ENCODE data around the gene TPRG1L. TPM values are rescaled to one million over a fixed set of nuclear protein-coding genes. Genes with fewer than 3 reads are reported as not detected.

TPRG1L gene
- total and polyA plus RNA-seq, 4 donors, result 24.1 to 46.6 (median 32.9) TPM

- H3K27ac ChIP-seq (ENCODE audit: low read depth in 1 of 2, low read length in 1 of 2), result no peak overlapping the region
- no peak for TF ChIP-seq CTCF (IDR thresholded peaks at IDR 0.05; ENCODE audit: control extremely low read depth, extremely low read depth)
- no peaks in the 10 kb centered on the region for H3K36me3 ChIP-seq (ENCODE audit: control insufficient read depth in 4 of 4, insufficient read depth in 4 of 4, low read length in 4 of 4)
- no peaks in the 10 kb centered on the region for H3K4me1 ChIP-seq (ENCODE audit: control insufficient read depth in 5 of 5, insufficient read depth in 5 of 5, low read length in 5 of 5)
- peaks cover 0 to 9% (median 0%) of the 10 kb centered on the region in 3 donors for H3K27me3 ChIP-seq (ENCODE audit: control insufficient read depth in 3 of 3, insufficient read depth in 3 of 3, low read length in 2 of 3)
- peaks cover 0 to 2% (median 0%) of the 10 kb centered on the region in 4 donors for H3K9me3 ChIP-seq (ENCODE audit: control insufficient read depth in 4 of 4, insufficient read depth in 3 of 4, low read length in 3 of 4)
- no peak overlapping the region for H3K4me3 ChIP-seq
- ATAC-seq (ENCODE audit: insufficient read depth, low FRiP score), result no peak
- DNase-seq, result no peak
- 90 to 91% methylated on average over 16 of the region's 16 CpGs for WGBS, 2 donors
- H3K9ac ChIP-seq (ENCODE audit: insufficient read depth in 1 of 2, low read length in 2 of 2), result no peak overlapping the region
Observed at GRCh38 chr1:3662080-3662671, 37.4 kb downstream of the TPRG1L start.

GRCh38 chr1:3663999-3664699 lies 39.3 kb downstream of the TPRG1L start:
- no peak overlapping the region for H3K9ac ChIP-seq (ENCODE audit: insufficient read depth in 1 of 2, low read length in 2 of 2)
- H3K9me3 ChIP-seq (ENCODE audit: control insufficient read depth in 4 of 4, insufficient read depth in 3 of 4, low read length in 3 of 4), result no peaks in the 10 kb centered on the region
- TF ChIP-seq CTCF (IDR thresholded peaks at IDR 0.05; ENCODE audit: control extremely low read depth, extremely low read depth), result no peak
- DNase-seq (no peak), ATAC-seq (ENCODE audit: insufficient read depth, low FRiP score) (no peak)
- 69 to 78% methylated on average over 14 of the region's 14 CpGs for WGBS, 2 donors
- peaks cover 0 to 2% (median 0%) of the 10 kb centered on the region in 3 donors for H3K27me3 ChIP-seq (ENCODE audit: control insufficient read depth in 3 of 3, insufficient read depth in 3 of 3, low read length in 2 of 3)
- H3K4me3 ChIP-seq, result no peak overlapping the region
- no peak overlapping the region for H3K27ac ChIP-seq (ENCODE audit: low read depth in 1 of 2, low read length in 1 of 2)
- H3K4me1 ChIP-seq (ENCODE audit: control insufficient read depth in 5 of 5, insufficient read depth in 5 of 5, low read length in 5 of 5), result peaks cover 0 to 8% (median 0%) of the 10 kb centered on the region in 5 donors
- H3K36me3 ChIP-seq (ENCODE audit: control insufficient read depth in 4 of 4, insufficient read depth in 4 of 4, low read length in 4 of 4), result no peaks in the 10 kb centered on the region

- no peaks in the 10 kb centered on the region for H3K36me3 ChIP-seq (ENCODE audit: control insufficient read depth in 4 of 4, insufficient read depth in 4 of 4, low read length in 4 of 4)
- H3K4me1 ChIP-seq (ENCODE audit: control insufficient read depth in 5 of 5, insufficient read depth in 5 of 5, low read length in 5 of 5), result peaks cover 0 to 8% (median 3%) of the 10 kb centered on the region in 5 donors
- DNase-seq, result no peak
- ATAC-seq (ENCODE audit: insufficient read depth, low FRiP score), result no peak
- WGBS, 2 donors, result 86 to 92% methylated on average over 14 of the region's 14 CpGs
- no peak for TF ChIP-seq CTCF (IDR thresholded peaks at IDR 0.05; ENCODE audit: control extremely low read depth, extremely low read depth)
- no peak overlapping the region for H3K9ac ChIP-seq (ENCODE audit: insufficient read depth in 1 of 2, low read length in 2 of 2)
- peaks cover 0 to 7% (median 0%) of the 10 kb centered on the region in 3 donors for H3K27me3 ChIP-seq (ENCODE audit: control insufficient read depth in 3 of 3, insufficient read depth in 3 of 3, low read length in 2 of 3)
- no peak overlapping the region for H3K27ac ChIP-seq (ENCODE audit: low read depth in 1 of 2, low read length in 1 of 2)
- H3K4me3 ChIP-seq, result no peak overlapping the region
- no peaks in the 10 kb centered on the region for H3K9me3 ChIP-seq (ENCODE audit: control insufficient read depth in 4 of 4, insufficient read depth in 3 of 4, low read length in 3 of 4)
Observed at GRCh38 chr1:3664700-3665375, 40.0 kb downstream of the TPRG1L start.
